Spleen (tissue), 11 donors: ENCODE measurements around the gene RPS6KA2. TPM values are rescaled to one million over a fixed set of nuclear protein-coding genes. Genes with fewer than 3 reads are reported as not detected.
A peak's percentile ranks its signal among the peaks of the same experiment; 100 is the strongest.

ENCODE experiments used
- DNase-seq: peaks from one replicate; pipeline ENCODE4 v3.0.0-alpha.2; 2020
- H3K27ac ChIP-seq, 8 donors: fragments of 200-600 bp; sonication (generic) in 7 of 8; 1 replicate in 4 of 8; 2 replicates in 4 of 8; pipeline versions ENCODE4 v1.5.0 to v1.8.0; 2016 to 2021; ENCODE audit warnings: inconsistent platforms in 4 of 8, mild to moderate bottlenecking in 4 of 8, moderate library complexity in 1 of 8
- H3K27me3 ChIP-seq, 7 donors: fragments of 200-600 bp; sonication (generic) in 6 of 7; replicated peaks in 1 of 7; 1 replicate in 4 of 7; 2 replicates in 3 of 7; pipeline versions ENCODE4 v1.5.0 to v1.8.0; 2016 to 2021; ENCODE audit warnings: inconsistent platforms in 3 of 7, mild to moderate bottlenecking in 1 of 7
- H3K36me3 ChIP-seq, 6 donors: fragments of 200-600 bp; sonication (generic) in 5 of 6; 1 replicate in 4 of 6; 2 replicates in 2 of 6; pipeline versions ENCODE4 v1.5.0 to v1.8.0; 2016 to 2021; ENCODE audit warnings: inconsistent platforms in 2 of 6
- H3K4me1 ChIP-seq, 6 donors: fragments of 200-600 bp; sonication (generic) in 5 of 6; 1 replicate in 3 of 6; 2 replicates in 3 of 6; pipeline versions ENCODE4 v1.5.0 to v1.8.0; 2016 to 2021; ENCODE audit warnings: inconsistent platforms in 3 of 6
- H3K4me3 ChIP-seq, 8 donors: fragments of 200-600 bp; sonication (generic) in 7 of 8; 1 replicate in 4 of 8; 2 replicates in 4 of 8; pipeline versions ENCODE4 v1.5.0 to v1.8.0; 2016 to 2021; ENCODE audit warnings: inconsistent platforms in 4 of 8, mild to moderate bottlenecking in 4 of 8, moderate library complexity in 2 of 8
- H3K9me3 ChIP-seq, 8 donors: fragments of 200-600 bp; sonication (generic) in 7 of 8; 1 replicate in 4 of 8; 2 replicates in 4 of 8; pipeline versions ENCODE4 v1.5.0 to v1.8.0; 2016 to 2021; ENCODE audit warnings: inconsistent platforms in 4 of 8
- POLR2A ChIP-seq, 3 donors: fragments of 450-650 bp; IDR thresholded peaks; one replicate each; pipeline ENCODE4 v1.5.1; 2017; ENCODE audit warnings: antibody characterized with exemption in 3 of 3, mild to moderate bottlenecking in 1 of 3
- POLR2AphosphoS5 ChIP-seq, 3 donors: sonication (generic); formaldehyde crosslinking; IDR thresholded peaks; one replicate each; pipeline ENCODE4 v1.5.1; 2017; ENCODE audit warnings: antibody characterized with exemption in 3 of 3
- WGBS, 5 donors: extraction: QIAGEN DNeasy Blood & Tissue Kit in 3 of 5; methylation state at CpG; one replicate each; pipeline versions ENCODE4 v1.1.5 to v1.1.7; 2013 to 2018; 5-methylcytosine and 5-hydroxymethylcytosine counted together
- intact Hi-C: fragments of 100-400 bp; cut with DNase I; formaldehyde crosslinking; loops from one replicate; pipeline ENCODE4 v1.15.0; 2023; ENCODE audit warnings: low total_unique reads
- polyA plus RNA-seq, 3 donors: library from polyadenylated mRNA; stranded (reverse); fragments of 200-250 nt; gene quantifications; one replicate each; pipeline ENCODE4 v1.2.1, GENCODE V29; 2013
- total RNA-seq, 7 donors: library from RNA; depleted of rRNA in 3 of 7; stranded (reverse); fragments of >200 nt in 3 of 7; fragmentation: NEBNext Ultra II Directional in 4 of 7; extraction: Animal tissue kit (Norgen Biotek cat#: 25700) in 4 of 7; gene quantifications; one replicate each; pipeline versions ENCODE4 v1.1.0 to v1.2.1, GENCODE V29; 2016 to 2021
- TF ChIP-seq, protein P1 (sequence below), 11 experiments: fragments of 200-600 bp in 7 of 11; fragments of 450-650 bp in 4 of 11; sonication (generic) in 4 of 11; IDR thresholded peaks in 8 of 11; conservative IDR thresholded peaks in 3 of 11; 1 replicate in 7 of 11; 2 replicates in 4 of 11; pipeline versions ENCODE4 v1.4.0 to v1.8.0; 2016 to 2021; ENCODE audit warnings: antibody characterized with exemption in 11 of 11, inconsistent platforms in 4 of 11, mild to moderate bottlenecking in 1 of 11
- donor health status: healthy with polysubstance abuse.
- donor health status: DM: no; HTN: no; CAD: no; lungs with moderate emphysema.
- donor health status: DM: no; HTN: no; CAD: no.
- donor health status: Bipolar disorder and iron deficiency.
- donor health status: healthy.
- donor health status: DM: no; HTN: no; CAD: no.
- donor health status: DM: yes; HTN: yes; CAD: no.

Gene RPS6KA2
- total and polyA plus RNA-seq, 10 donors: 7.6 to 123 (median 58.1) TPM

DNA sequence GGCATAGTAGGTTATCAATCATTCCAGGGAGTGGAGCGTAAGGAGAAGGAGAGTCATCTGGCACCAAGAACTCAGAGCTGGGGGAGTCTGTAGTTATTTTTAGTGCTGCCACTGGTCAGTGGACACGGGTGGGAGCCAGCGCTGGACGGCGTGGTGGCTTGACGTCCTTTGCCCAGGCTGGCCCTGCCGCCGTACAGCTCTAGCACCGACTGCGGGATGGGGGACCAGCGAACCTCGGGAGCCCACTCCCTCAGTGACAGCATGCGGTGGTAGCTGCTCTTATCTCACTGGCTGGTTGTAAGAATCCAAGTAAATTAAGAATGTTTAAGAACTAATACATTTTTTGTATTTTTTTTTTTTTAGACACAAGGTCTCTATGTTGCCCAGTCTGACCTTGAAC lies 32.5 kb upstream of the RPS6KA2 start:
- TF ChIP-seq, protein P1, sequence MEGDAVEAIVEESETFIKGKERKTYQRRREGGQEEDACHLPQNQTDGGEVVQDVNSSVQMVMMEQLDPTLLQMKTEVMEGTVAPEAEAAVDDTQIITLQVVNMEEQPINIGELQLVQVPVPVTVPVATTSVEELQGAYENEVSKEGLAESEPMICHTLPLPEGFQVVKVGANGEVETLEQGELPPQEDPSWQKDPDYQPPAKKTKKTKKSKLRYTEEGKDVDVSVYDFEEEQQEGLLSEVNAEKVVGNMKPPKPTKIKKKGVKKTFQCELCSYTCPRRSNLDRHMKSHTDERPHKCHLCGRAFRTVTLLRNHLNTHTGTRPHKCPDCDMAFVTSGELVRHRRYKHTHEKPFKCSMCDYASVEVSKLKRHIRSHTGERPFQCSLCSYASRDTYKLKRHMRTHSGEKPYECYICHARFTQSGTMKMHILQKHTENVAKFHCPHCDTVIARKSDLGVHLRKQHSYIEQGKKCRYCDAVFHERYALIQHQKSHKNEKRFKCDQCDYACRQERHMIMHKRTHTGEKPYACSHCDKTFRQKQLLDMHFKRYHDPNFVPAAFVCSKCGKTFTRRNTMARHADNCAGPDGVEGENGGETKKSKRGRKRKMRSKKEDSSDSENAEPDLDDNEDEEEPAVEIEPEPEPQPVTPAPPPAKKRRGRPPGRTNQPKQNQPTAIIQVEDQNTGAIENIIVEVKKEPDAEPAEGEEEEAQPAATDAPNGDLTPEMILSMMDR (IDR thresholded peaks at IDR 0.05 in 8 of 11, conservative IDR thresholded peaks at IDR 0.05 in 3 of 11): no peak
- TF ChIP-seq POLR2AphosphoS5 (IDR thresholded peaks at IDR 0.05) (no peak), POLR2A (IDR thresholded peaks at IDR 0.05) (no peak)
- peaks cover 5 to 53% (median 28%) of the 10 kb centered on the region in 6 donors for H3K4me1 ChIP-seq
- DNase-seq: no peak
- H3K9me3 ChIP-seq: no peaks in the 10 kb centered on the region
- intact Hi-C loops: no loop called here
- peaks cover 0 to 16% (median 0%) of the 10 kb centered on the region in 7 donors for H3K27me3 ChIP-seq
- no peak overlapping the region for H3K4me3 ChIP-seq
- H3K36me3 ChIP-seq: no peaks in the 10 kb centered on the region
- H3K27ac ChIP-seq: peak overlapping the region in 1 of 8 donors; percentile 77
- 85 to 98% (median 89%) methylated on average over 13 of the region's 13 CpGs for WGBS, 5 donors

DNA sequence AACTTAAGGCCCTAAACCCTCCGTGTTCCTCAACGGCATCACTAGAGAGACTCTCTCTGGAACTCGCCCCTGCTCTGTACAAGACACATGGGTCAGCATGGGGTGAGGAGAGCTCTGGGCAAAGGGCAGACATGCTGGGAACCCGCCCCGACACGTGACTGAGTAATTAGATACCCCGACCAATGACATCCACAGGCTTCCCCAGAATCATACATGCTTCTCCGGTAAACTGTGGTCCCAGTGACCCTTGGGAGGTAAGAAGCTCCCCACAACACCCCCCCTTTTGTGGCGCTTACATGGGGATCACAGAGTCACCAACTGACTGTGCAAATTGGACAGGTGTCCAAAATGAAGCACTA lies 31.7 kb upstream of the RPS6KA2 start:
- 78 to 91% (median 85%) methylated on average over 9 of the region's 9 CpGs for WGBS, 5 donors
- H3K27me3 ChIP-seq: peaks cover 0 to 16% (median 0%) of the 10 kb centered on the region in 7 donors
- intact Hi-C loops: no loop called here
- peaks cover 5 to 47% (median 28%) of the 10 kb centered on the region in 6 donors for H3K4me1 ChIP-seq
- peak overlapping the region in 7 of 8 donors; percentile 7 to 82 (median 76) for H3K27ac ChIP-seq
- no peak for DNase-seq
- H3K9me3 ChIP-seq: no peaks in the 10 kb centered on the region
- no peaks in the 10 kb centered on the region for H3K36me3 ChIP-seq
- no peak overlapping the region for H3K4me3 ChIP-seq
- TF ChIP-seq, protein P1 (IDR thresholded peaks at IDR 0.05 in 8 of 11, conservative IDR thresholded peaks at IDR 0.05 in 3 of 11): no peak
- TF ChIP-seq POLR2AphosphoS5 (IDR thresholded peaks at IDR 0.05) (no peak), POLR2A (IDR thresholded peaks at IDR 0.05) (no peak)

DNA sequence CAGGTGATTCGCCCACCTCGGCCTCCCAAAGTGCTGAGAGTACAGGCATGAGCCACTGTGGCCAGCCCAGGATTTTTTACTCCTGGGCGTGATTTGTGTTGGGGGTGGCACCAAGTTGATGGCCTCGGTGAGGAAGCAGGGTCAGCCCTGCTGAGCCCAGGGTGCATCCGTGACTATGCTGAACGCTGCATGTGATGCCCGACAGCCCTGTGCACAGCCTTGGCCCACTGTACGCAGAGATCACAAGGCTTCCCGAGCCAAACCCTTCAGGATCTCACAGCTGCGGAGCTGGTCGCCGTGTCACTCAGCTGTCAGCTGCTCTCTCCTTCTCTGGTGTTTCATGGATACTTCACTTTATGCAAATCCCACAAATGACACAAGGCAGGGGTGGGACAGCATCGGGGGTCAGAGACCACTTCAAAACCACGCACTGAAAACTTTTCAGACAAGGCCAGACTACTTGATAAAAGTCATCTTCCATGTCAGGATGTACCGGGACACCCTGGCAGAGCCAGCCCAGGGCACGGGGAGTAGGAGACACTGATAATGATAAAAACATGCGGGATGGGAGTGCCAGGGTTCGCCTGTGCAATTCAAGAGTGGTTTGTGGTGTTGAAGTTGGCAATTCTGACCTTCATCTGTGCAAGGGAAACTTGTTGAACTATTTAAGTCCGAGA lies 31.2 kb upstream of the RPS6KA2 start:
- WGBS, 5 donors: 72 to 92% (median 74%) methylated on average over 11 to 19 of the region's 19 CpGs
- peak; percentile 82 to 86 (median 83) for TF ChIP-seq POLR2AphosphoS5 (IDR thresholded peaks at IDR 0.05)
- no peak for TF ChIP-seq POLR2A (IDR thresholded peaks at IDR 0.05)
- no peak overlapping the region for H3K4me3 ChIP-seq
- peaks cover 5 to 42% (median 28%) of the 10 kb centered on the region in 6 donors for H3K4me1 ChIP-seq
- H3K9me3 ChIP-seq: no peaks in the 10 kb centered on the region
- no peak for DNase-seq
- H3K27me3 ChIP-seq: peaks cover 0 to 16% (median 0%) of the 10 kb centered on the region in 7 donors
- H3K36me3 ChIP-seq: no peaks in the 10 kb centered on the region
- intact Hi-C loops: no loop called here
- H3K27ac ChIP-seq: peak overlapping the region in 7 of 8 donors; percentile 53 to 82 (median 76)

DNA sequence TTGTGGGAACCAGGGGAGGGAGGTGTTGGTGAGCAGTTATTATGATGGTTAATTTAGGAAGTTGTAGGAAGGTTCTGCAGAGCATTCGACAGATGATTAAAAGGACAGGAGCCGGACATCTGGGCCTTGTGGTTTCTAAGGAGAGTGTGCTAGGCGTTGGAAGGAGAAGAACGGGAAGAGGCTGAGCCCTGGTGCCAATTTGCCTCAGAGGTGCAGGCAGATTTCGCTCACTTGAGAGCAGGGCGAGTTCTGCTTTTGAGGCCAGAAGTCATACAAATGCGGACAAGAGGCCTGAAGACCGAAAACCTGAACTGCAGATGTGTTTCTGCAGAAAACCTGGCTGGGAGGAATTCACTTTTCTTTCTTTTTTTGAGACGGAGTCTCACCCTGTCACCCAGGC lies 30.5 kb upstream of the RPS6KA2 start:
- intact Hi-C loops: no loop called here
- WGBS, 5 donors: 28 to 37% (median 36%) methylated on average over 9 of the region's 9 CpGs
- Histone ChIP-seq H3K4me3 (peak overlapping the region in 2 of 8 donors; percentile 11 to 45), H3K36me3 (no peaks in the 10 kb centered on the region), H3K27me3 (peaks cover 0 to 16% (median 0%) of the 10 kb centered on the region in 7 donors), H3K9me3 (no peaks in the 10 kb centered on the region), H3K4me1 (peaks cover 5 to 39% (median 28%) of the 10 kb centered on the region in 6 donors), H3K27ac (peak overlapping the region in 7 of 8 donors; percentile 53 to 82 (median 76))
- TF ChIP-seq POLR2AphosphoS5 (IDR thresholded peaks at IDR 0.05) (no peak), POLR2A (IDR thresholded peaks at IDR 0.05) (no peak)
- TF ChIP-seq, protein P1 (IDR thresholded peaks at IDR 0.05 in 8 of 11, conservative IDR thresholded peaks at IDR 0.05 in 3 of 11): no peak
- no peak for DNase-seq
